Endothelial cell (in vitro differentiated cells): ENCODE results near the gene APEX2. TPM values are rescaled to one million over a fixed set of nuclear protein-coding genes. Genes with fewer than 3 reads are reported as not detected.

Experiments
- DNase-seq: peaks from one replicate; pipeline ENCODE4 v3.0.0; 2021; ENCODE audit warnings: low spot score
- H3K27ac Mint-ChIP-seq: one replicate; pipeline ENCODE4 v1.8.0; 2021; ENCODE audit warnings: mixed read lengths, inconsistent platforms; ENCODE audit not compliant: unreplicated experiment
- H3K27me3 Mint-ChIP-seq: one replicate; pipeline ENCODE4 v1.8.0; 2021; ENCODE audit warnings: mild to moderate bottlenecking, moderate library complexity, mixed read lengths, inconsistent platforms; ENCODE audit not compliant: unreplicated experiment
- H3K36me3 Mint-ChIP-seq: one replicate; pipeline ENCODE4 v1.8.0; 2021; ENCODE audit warnings: mild to moderate bottlenecking, low read depth, mixed read lengths, inconsistent platforms; ENCODE audit not compliant: unreplicated experiment
- H3K4me1 Mint-ChIP-seq: one replicate; pipeline ENCODE4 v1.8.0; 2021; ENCODE audit warnings: mild to moderate bottlenecking, mixed read lengths, inconsistent platforms; ENCODE audit not compliant: unreplicated experiment
- H3K4me3 Mint-ChIP-seq: one replicate; pipeline ENCODE4 v1.8.0; 2021; ENCODE audit warnings: mild to moderate bottlenecking, mixed read lengths, inconsistent platforms; ENCODE audit not compliant: unreplicated experiment
- H3K9me3 Mint-ChIP-seq: one replicate; pipeline ENCODE4 v1.8.0; 2021; ENCODE audit warnings: mixed read lengths, inconsistent platforms; ENCODE audit not compliant: unreplicated experiment
- long read RNA-seq: library from polyadenylated mRNA; unstranded; transcript quantifications from one replicate; pipeline ENCODE4 v2.0.0, GENCODE V29; 2020; ENCODE audit not compliant: unreplicated experiment
- total RNA-seq: library from RNA; stranded (reverse); fragmentation: NEBNext Ultra II Directional; extraction: Animal tissue kit (Norgen Biotek cat#: 25700); gene quantifications from one replicate; pipeline ENCODE4 v1.2.1, GENCODE V29; 2021; ENCODE audit not compliant: unreplicated experiment
- TF ChIP-seq, protein P1 (sequence below): fragments of 200-600 bp; sonication (generic); IDR thresholded peaks from one replicate; pipeline ENCODE4 v1.5.0; 2021; ENCODE audit warnings: antibody characterized with exemption; ENCODE audit not compliant: unreplicated experiment

APEX2 gene, protein sequence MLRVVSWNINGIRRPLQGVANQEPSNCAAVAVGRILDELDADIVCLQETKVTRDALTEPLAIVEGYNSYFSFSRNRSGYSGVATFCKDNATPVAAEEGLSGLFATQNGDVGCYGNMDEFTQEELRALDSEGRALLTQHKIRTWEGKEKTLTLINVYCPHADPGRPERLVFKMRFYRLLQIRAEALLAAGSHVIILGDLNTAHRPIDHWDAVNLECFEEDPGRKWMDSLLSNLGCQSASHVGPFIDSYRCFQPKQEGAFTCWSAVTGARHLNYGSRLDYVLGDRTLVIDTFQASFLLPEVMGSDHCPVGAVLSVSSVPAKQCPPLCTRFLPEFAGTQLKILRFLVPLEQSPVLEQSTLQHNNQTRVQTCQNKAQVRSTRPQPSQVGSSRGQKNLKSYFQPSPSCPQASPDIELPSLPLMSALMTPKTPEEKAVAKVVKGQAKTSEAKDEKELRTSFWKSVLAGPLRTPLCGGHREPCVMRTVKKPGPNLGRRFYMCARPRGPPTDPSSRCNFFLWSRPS
- 28.5 TPM for total RNA-seq
- long read RNA-seq, transcript APEX2-201 (6 exons, 3,245 nt): major isoform, 22 of 23 reads
- long read RNA-seq, partial matches to known transcripts: 0 of 23 reads
- long read RNA-seq, other reads (novel, unspliced or antisense): 1 of 23 reads

DNA sequence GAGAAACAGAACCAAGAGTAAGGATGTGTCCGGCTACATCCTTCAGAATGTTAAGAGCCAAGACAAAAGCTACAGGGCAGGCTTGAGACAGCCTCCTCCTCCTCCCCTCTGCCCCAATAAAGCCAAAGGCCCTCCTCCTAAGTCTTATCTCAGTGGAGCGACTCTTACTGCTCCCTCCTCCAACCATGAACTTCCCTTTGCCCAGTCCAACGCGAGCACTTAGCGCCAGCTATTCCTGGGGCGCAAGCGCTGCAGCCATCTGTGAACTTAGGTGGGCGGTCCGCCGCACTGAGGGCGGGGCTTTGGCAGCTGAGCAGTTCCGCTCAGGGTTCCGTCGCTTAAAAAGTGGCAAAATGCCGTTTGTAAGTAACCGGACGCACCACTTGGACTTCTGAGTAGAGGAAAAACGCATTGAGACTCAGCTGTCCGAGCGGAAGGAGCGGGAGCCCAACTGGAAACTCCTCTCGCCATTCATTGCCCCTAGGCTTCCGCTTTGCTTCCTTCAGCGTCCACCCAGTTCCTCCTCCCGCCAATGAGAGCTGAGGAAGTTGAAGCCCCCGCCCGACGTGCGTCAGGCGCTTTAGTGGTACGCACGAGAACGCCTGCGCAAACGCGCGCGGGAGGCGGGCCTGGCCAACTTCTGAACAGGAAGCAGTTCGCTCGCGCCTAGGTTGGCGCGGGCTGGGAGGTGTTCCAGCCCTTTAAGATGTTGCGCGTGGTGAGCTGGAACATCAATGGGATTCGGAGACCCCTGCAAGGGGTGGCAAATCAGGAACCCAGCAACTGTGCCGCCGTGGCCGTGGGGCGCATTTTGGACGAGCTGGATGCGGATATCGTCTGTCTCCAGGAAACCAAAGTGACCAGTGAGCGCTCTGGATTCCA lies at the start of gene APEX2:
Gene APEX2, plus strand, starts transcription at position 647 of the 882 bp plus-strand sequence. Its CDS starts 60 bp downstream, at position 707.
- peak; percentile 73 for DNase-seq
- H3K27me3 Mint-ChIP-seq: peaks cover 8% of the 10 kb centered on the region
- H3K36me3 Mint-ChIP-seq: peaks cover 23% of the 10 kb centered on the region
- no peaks in the 10 kb centered on the region for H3K9me3 Mint-ChIP-seq
- H3K27ac Mint-ChIP-seq: peak within 1 kb of the TSS; percentile 84
- TF ChIP-seq, protein P1, sequence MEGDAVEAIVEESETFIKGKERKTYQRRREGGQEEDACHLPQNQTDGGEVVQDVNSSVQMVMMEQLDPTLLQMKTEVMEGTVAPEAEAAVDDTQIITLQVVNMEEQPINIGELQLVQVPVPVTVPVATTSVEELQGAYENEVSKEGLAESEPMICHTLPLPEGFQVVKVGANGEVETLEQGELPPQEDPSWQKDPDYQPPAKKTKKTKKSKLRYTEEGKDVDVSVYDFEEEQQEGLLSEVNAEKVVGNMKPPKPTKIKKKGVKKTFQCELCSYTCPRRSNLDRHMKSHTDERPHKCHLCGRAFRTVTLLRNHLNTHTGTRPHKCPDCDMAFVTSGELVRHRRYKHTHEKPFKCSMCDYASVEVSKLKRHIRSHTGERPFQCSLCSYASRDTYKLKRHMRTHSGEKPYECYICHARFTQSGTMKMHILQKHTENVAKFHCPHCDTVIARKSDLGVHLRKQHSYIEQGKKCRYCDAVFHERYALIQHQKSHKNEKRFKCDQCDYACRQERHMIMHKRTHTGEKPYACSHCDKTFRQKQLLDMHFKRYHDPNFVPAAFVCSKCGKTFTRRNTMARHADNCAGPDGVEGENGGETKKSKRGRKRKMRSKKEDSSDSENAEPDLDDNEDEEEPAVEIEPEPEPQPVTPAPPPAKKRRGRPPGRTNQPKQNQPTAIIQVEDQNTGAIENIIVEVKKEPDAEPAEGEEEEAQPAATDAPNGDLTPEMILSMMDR: no peak
- H3K4me3 Mint-ChIP-seq: peak within 1 kb of the TSS; percentile 95
- H3K4me1 Mint-ChIP-seq: peaks cover 4% of the 10 kb centered on the region

DNA sequence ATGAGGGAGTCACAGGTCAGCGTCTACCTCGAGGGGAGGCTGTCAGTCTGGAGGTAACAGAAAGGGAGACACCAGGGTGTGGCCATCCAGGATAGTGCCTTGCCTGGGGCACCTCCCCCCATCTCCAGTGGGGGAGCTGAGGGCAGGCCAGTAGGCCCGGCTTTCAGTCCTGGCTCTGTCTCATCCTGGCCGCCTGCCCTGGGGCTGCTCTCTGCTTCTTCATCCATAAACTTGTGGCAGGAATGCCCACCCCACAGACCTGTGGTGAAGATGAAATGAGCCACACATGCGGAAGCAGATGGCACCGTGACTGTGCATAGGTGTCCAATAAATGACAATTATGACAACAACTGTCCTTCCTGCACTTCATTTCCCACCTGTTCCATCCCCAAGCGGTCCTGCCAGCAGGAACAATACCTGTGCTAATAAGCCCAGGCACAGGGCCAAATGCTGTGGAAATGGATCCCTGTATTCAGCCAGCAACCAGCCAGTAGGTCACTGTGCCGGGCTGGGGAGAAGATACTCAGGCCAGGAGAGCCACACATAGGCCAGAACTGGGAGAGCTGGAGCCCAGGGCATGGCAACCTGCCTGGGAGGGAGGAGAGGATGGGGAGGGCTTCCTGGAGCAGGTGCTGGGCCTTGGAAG lies 49.3 kb upstream of the APEX2 start:
- TF ChIP-seq, protein P1: no peak
- no peak overlapping the region for H3K27ac Mint-ChIP-seq
- H3K36me3 Mint-ChIP-seq: no peaks in the 10 kb centered on the region
- no peak overlapping the region for H3K4me3 Mint-ChIP-seq
- peaks cover 3% of the 10 kb centered on the region for H3K27me3 Mint-ChIP-seq
- no peak for DNase-seq
- no peaks in the 10 kb centered on the region for H3K9me3 Mint-ChIP-seq
- no peaks in the 10 kb centered on the region for H3K4me1 Mint-ChIP-seq

DNA sequence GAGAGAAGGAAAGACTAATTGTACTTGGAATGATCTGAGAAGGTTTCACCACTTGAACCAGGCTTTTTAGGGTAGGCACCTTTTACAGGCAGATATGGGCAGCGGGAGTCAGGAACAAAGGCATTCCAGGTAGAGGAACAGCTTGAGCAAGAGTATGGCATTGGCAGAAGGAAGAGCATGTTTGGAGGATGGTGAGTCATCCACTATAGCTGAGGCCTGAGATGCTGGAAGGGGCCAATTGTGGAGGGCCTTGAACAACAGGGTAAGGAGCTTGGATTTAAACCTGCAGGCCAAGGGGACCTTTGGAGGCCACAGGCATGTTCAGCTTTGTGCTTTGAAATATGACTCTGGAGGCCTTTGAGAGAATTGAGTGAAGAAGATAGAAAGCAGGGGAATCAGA lies 38.4 kb upstream of the APEX2 start:
- Mint-ChIP-seq H3K27ac (no peak overlapping the region), H3K36me3 (no peaks in the 10 kb centered on the region), H3K4me1 (no peaks in the 10 kb centered on the region), H3K27me3 (no peaks in the 10 kb centered on the region), H3K4me3 (no peak overlapping the region), H3K9me3 (no peaks in the 10 kb centered on the region)
- TF ChIP-seq, protein P1: no peak
- DNase-seq: no peak

DNA sequence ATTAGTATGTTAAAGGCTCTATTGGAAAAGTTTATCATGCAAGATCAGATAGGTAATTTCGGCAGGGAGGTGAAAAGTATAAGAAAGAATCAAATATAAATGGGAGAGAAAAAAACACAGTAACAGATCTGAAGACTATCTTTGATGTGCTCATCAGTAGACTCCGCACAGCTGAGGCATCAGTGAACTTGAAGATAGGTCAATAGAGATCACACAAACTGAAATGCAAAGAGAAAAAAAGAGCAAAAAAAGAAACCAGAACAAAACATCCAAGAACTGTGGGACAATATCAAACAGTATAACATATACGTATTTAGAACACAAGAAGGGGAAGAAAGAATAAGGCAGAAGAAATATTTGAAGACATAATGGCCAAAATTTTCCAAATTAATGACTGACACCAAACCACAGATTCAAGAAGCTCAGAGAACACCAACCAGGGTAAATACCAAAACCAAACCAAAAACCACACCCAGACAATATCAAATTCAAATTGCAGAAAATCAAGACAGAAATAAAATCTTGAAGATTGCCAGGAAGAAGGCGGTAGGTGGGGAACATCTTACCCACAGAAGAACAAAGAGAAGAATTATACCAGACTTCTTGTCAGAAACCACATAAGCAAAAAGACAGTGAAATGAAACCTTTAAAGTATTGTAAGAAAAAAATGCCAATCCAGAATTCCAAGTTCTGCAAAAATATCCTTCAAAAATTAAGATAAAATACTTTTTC lies 35.2 kb upstream of the APEX2 start:
- Mint-ChIP-seq H3K9me3 (no peaks in the 10 kb centered on the region), H3K4me1 (no peaks in the 10 kb centered on the region), H3K4me3 (no peak overlapping the region), H3K27ac (no peak overlapping the region), H3K36me3 (no peaks in the 10 kb centered on the region), H3K27me3 (no peaks in the 10 kb centered on the region)
- TF ChIP-seq, protein P1: no peak
- no peak for DNase-seq
